ENCODE results near the gene ASTN2.
"Not testable (repeated sequence)": the region's sequence is repeated elsewhere in the genome, so short reads cannot be mapped to it uniquely, and the experiment has no call there.

Gene ASTN2

DNA sequence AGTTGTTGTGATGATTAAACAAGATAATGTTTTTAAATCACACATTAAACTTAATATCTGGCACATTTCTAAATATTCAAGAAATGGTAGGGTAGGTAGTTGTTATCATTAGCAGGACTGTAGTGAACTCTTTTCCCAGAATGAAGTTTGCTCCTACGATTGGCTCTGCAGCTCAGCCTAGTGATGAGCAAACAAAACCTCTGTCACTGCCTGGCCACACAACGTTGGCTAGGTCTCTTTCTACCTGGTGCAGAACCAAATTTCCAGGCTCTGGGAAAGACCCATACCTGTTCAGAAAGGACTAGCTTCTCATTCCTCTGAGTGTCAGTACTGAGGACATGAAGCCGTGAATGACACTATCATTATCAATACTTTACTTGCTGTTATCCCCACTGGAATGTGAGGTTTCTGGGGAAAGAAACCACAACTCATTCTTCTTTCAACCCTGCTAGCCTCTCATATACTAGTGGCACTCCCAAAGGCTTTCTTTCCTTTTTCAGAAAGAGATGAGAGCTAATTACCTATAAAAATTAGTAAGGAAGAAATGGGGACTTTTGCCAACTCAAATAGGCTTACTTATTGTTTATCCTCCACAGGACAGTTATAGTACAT, 947.0 kb downstream of the ASTN2 start:
- no peak for DNase-seq

- DNase-seq = no peak
Observed at GRCh38 chr9:116466271-116467235, 948.3 kb downstream of the ASTN2 start.

DNA sequence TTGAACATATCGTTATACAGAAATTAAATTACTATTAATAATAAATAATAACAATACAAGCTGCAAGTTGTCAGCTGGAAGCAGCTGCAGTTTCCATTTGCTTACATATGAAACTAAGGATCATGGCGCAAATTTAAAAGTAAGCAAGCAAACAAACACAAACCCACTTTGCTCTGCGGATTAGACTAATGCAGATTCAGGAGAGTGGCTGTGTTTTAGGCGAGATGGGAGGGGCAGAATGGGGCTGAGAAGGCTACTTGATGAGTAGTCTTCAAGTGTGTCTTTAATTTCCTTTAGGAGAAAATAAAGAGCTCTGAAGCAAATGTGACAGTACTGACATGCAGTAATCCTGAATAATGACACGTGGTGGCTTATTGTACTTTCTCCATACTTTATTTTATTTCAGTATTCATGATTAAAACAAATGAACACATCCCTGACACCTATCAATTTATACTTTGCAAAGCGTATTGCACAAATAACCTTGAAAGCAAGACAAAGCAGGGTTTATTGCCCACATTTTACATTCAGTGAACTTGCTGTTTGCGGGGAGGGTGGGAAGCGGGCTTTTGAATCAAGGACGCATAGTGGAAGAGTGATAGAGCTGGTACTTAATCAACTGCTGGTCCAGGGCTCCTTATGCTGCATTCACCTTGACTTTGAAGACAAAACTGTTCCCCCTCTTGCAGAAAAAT, 949.1 kb downstream of the ASTN2 start:
- no peak for DNase-seq

DNA sequence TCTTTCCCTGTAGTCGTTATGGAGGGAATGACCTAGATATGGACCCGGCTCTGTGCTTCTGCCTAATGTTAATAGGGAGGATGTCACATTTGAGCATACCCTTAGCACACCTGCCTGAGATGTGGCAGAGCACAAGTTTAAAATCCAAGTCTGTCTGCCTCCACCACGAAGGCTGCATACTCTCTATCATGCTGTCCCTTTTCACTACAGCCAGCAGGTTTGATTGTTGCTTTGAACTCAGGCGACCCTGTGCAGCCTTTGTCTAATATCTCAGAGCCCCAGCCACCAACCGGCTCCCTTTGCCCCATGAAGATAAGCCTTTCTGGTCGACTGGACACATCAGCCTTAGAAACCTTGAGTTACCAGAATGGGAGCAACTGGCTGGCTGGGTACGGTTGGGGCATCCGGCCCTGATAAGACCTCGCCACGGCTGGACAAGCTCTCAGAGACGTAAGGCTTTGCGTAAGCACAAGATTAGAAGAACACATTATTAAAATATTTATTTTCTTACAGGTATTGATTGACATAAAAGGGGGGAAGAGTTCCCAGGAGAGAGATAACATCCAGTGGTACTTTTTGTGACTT, 949.8 kb downstream of the ASTN2 start:
- no peak for DNase-seq

DNA sequence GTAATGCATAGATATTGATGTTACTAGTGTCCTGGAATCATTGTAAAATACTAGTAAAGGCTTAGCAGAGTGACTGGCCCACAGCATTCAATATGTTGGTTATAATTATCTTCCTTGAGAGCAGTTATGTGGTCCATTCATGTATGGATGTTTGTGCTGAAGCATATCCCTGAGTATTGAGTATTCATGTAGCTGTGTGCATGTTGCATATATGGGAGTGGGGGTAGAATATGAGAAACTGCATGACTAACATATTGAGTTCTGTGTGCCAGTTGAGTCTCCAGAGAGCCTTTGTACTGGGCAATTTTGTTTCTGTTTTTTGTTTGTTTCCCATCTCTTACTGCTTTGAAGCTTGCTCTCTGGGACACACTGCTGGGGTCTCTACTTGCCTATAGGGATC, 950.4 kb downstream of the ASTN2 start:
- DNase-seq = no peak

DNA sequence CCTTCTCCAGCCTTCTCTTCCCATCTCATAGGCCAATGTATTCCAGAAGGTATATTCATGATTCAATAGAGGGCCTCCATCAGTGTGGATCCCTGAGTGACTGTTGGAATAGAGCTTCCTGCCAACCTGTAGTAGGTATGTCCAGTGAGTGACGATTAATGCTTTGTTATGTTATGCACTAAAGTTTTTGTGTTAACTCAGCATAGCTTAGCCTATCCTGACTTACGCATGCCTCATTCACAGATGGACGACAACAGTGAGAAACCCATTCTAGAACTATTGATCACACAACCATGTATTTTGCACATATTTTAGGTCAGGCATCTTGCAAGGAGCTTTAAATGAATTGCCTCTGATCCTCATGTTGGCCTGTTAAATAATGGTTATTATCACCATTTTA, 953.2 kb downstream of the ASTN2 start:
- DNase-seq = no peak

DNA sequence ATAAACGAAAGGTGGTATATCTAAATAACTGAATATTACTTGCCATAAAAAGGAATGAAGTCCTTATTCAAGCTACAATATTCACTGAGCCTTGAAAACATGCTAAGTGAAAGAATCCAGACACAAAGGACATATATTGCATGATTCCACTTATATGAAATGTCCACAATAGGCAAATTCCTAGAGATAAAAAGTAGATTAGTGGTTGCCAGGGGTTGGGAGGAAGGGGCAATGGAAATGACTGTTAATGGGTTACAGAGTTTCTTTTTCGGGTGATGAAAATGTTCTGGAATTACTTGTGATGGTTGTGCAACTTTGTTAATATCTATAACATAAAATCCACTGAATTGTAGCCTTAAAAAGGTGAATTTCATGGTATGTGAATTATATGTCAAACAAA, 954.8 kb downstream of the ASTN2 start:
- DNase-seq = no peak

DNA sequence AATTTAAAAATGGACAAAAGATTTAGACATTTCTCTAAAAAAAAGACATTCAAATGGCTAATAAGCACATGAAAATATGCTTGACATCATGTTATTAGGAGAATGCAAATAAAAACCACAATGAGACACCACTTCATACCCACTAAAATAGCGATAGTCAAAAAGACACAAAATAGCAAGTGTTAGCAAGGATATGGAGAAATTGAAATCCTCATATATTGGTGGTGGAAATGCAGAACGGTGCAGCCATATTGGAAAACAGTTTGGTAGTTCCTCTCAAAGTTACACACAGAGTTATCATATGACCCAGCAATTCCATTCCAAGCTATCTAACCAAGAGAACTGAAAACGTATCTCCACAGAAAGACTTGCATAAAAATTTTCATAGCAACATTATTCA, 955.3 kb downstream of the ASTN2 start:
- no peak for DNase-seq

GRCh38 chr9:116456490-116457088, 958.3 kb downstream of the ASTN2 start:
- DNase-seq = no peak

- DNase-seq = not testable (repeated sequence)
Observed at GRCh38 chr9:116454539-116454938, 960.3 kb downstream of the ASTN2 start.

GRCh38 chr9:116453785-116454184, 961.1 kb downstream of the ASTN2 start:
- no peak for DNase-seq

DNA sequence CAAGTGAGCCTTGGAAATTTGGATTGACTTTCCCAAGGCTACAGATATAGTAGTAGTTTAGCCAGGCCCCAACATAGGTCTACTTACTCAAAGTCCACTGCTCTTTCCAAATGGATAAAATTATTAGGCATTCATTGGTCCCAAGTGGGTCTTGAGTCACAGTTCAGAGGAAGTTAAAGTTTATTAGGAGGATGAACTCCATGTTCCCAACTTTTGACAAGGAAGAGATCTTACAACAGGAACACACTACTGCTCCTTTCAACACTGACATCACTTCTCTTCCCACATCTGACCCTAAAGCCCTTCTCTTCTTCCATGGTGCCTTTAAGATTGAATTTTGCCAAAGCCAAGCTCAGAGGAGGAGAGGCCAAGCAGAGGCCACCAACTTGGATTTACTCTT, 962.2 kb downstream of the ASTN2 start:
- no peak for DNase-seq

- DNase-seq = no peak
Observed at GRCh38 chr9:116452227-116452626, 962.6 kb downstream of the ASTN2 start.

- DNase-seq = no peak
Observed at GRCh38 chr9:116451500-116452115, 963.2 kb downstream of the ASTN2 start.

- DNase-seq = no peak
Observed at GRCh38 chr9:116450378-116451139, 964.3 kb downstream of the ASTN2 start.

- no peak for DNase-seq
Observed at GRCh38 chr9:116449949-116450348, 964.9 kb downstream of the ASTN2 start.

- DNase-seq = no peak
Observed at GRCh38 chr9:116448431-116448830, 966.4 kb downstream of the ASTN2 start.

DNA sequence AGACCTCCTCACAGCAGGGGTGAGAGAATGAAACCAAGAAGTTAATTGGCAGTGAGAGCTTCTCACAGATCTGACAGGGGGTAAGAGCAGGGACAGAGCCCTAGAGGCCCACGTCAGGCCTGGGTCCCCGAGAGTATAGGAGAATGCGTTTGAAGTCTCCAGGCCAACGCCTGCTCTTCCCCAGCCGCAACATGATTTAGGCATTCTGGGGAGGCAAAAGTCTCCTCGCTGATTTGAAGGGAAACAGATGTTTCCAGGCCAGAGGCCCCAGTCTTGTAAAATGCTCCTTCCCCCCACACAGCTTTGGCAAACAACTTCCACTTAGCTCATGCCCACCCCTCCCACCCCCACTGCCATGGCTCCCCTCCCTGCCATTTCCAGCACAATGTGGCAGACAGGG, 966.9 kb downstream of the ASTN2 start:
- DNase-seq = no peak

DNA sequence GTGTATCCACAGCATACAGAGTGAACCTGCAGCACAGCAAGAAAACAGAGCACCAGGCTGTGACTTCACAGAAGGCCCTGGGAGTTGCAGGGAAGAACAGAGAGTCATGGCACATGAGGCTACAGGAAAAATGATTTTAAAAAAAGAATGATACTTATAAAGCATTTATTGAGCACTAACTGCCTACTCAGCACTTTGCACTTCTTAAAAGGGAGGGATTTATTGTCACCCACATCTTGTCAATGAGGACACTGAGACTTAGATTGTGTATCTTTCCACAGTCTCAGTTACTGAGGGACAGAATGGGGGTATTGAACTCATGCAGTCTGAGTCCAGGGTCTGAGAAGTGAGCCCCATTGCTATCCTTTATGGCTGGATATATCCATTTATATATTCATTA, 972.3 kb downstream of the ASTN2 start:
- DNase-seq = no peak

- DNase-seq = peak; percentile 65
Observed at GRCh38 chr9:116437411-116438370, 977.2 kb downstream of the ASTN2 start.
